Measurements from ENCODE around the gene ADA.

- TF ChIP-seq CTCF (IDR thresholded peaks at IDR 0.05; ENCODE audit: low read length) (no peak), EZH2phosphoT487 (IDR thresholded peaks at IDR 0.05; ENCODE audit: low read length) (no peak)
These were observed 75.2 kb downstream of the ADA start for GRCh38 chr20:44576297-44576696.
